Measurements from ENCODE around the gene ESRRG. TPM values are rescaled to one million over a fixed set of nuclear protein-coding genes. Genes with fewer than 3 reads are reported as not detected.

ESRRG gene
- total and polyA plus RNA-seq, 5 experiments from 2014 or later = not detected

- no peaks in the 10 kb centered on the region for H3K36me3 Mint-ChIP-seq
Observed at GRCh38 chr1:216606047-216606637, 117.1 kb downstream of the ESRRG start.

DNA sequence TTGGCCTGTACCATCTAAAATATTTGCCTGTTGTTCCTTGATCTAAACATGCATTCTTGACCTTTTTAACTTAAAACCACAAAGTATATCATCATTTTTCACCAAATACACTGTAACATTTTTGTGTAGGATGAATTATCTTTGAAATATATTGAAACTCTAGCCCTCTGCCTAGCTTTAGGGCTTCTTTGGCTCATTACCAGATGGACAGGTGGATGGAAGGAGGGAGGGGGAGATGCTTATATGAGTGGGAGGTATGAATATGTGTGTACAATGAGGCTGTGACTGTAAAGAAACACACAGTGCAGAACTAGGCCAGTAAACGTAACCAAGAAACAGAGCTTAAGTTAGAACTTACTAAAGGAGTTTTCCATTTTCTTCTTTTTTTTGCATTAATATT, 118.5 kb downstream of the ESRRG start:
- Mint-ChIP-seq H3K4me3 (no peak overlapping the region), H3K4me1 (peaks cover 0 to 5% (median 1%) of the 10 kb centered on the region in 4 donors), H3K27ac (no peak overlapping the region), H3K9me3 (peaks cover 0 to 5% (median 1%) of the 10 kb centered on the region in 9 donors), H3K27me3 (peaks cover 4 to 34% (median 14%) of the 10 kb centered on the region in 5 donors), H3K36me3 (peaks cover 0 to 3% (median 0%) of the 10 kb centered on the region in 3 donors)
- DNase-seq (no peak), ATAC-seq (no peak)
- POLR2A ChIA-PET = no interaction called here

More at GRCh38 chr1:216606047-216606637, 117.1 kb downstream of the ESRRG start:
- H3K27me3 Mint-ChIP-seq = peaks cover 0 to 25% (median 4%) of the 10 kb centered on the region in 5 donors
- H3K27ac Mint-ChIP-seq = no peak overlapping the region
- peaks cover 0 to 3% (median 0%) of the 10 kb centered on the region in 4 donors for H3K4me1 Mint-ChIP-seq
- ATAC-seq (no peak), DNase-seq (no peak)
- peaks cover 0 to 4% (median under 1%) of the 10 kb centered on the region in 9 donors for H3K9me3 Mint-ChIP-seq
- POLR2A ChIA-PET = no interaction called here
- no peak overlapping the region for H3K4me3 Mint-ChIP-seq

- H3K36me3 Mint-ChIP-seq = peaks cover 0 to 5% (median 0%) of the 10 kb centered on the region in 3 donors
- peaks cover 6 to 47% (median 16%) of the 10 kb centered on the region in 5 donors for H3K27me3 Mint-ChIP-seq
- DNase-seq (no peak), ATAC-seq (no peak)
- H3K4me3 Mint-ChIP-seq = peak overlapping the region in 4 of 10 donors; percentile 23 to 51 (median 32)
- POLR2A ChIA-PET = no interaction called here
- H3K27ac Mint-ChIP-seq = no peak overlapping the region
- peaks cover 0 to 5% (median 1%) of the 10 kb centered on the region in 4 donors for H3K4me1 Mint-ChIP-seq
- peaks cover 0 to 6% (median 1%) of the 10 kb centered on the region in 9 donors for H3K9me3 Mint-ChIP-seq
Observed at GRCh38 chr1:216600730-216601609, 122.3 kb downstream of the ESRRG start.

- no peak overlapping the region for H3K4me3 Mint-ChIP-seq
- peaks cover 0 to 7% (median 1%) of the 10 kb centered on the region in 9 donors for H3K9me3 Mint-ChIP-seq
- H3K4me1 Mint-ChIP-seq = peaks cover 0 to 5% (median 1%) of the 10 kb centered on the region in 4 donors
- peaks cover 0 to 5% (median 0%) of the 10 kb centered on the region in 3 donors for H3K36me3 Mint-ChIP-seq
- H3K27ac Mint-ChIP-seq = no peak overlapping the region
- peaks cover 6 to 47% (median 16%) of the 10 kb centered on the region in 5 donors for H3K27me3 Mint-ChIP-seq
- DNase-seq (no peak), ATAC-seq (no peak)
- POLR2A ChIA-PET = no interaction called here
Observed at GRCh38 chr1:216599851-216600250, 123.4 kb downstream of the ESRRG start.

DNA sequence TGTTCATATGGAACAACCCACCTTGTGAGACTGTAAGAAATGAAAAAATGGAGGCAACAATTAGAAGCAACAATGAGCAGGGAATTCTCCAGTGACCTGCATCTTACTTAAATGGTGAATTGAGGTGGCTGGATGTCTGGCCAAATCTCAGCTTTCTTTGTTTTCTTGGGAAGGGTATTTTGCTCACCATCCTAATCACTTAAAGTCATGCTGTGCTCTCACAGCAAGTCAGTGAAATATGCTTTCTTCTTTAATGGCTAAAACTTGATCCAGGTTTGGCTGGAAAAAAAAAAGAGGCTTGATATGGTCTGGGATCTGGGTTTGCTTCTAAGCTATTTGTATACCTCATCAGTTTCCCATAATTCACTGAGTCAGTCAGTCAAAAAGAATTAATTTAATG, 124.8 kb downstream of the ESRRG start:
- DNase-seq (no peak), ATAC-seq (no peak)
- POLR2A ChIA-PET = no interaction called here
- no peak overlapping the region for H3K27ac Mint-ChIP-seq
- H3K27me3 Mint-ChIP-seq = peaks cover 6 to 34% (median 16%) of the 10 kb centered on the region in 5 donors
- H3K9me3 Mint-ChIP-seq = peaks cover 0 to 11% (median 2%) of the 10 kb centered on the region in 9 donors
- H3K4me3 Mint-ChIP-seq = no peak overlapping the region
- peaks cover 0 to 5% (median 1%) of the 10 kb centered on the region in 4 donors for H3K4me1 Mint-ChIP-seq
- H3K36me3 Mint-ChIP-seq = peaks cover 0 to 5% (median 0%) of the 10 kb centered on the region in 3 donors

- ATAC-seq = no peak
- peaks cover 0 to 11% (median 3%) of the 10 kb centered on the region in 9 donors for H3K9me3 Mint-ChIP-seq
- H3K27me3 Mint-ChIP-seq = peaks cover 6 to 24% (median 12%) of the 10 kb centered on the region in 5 donors
- H3K27ac Mint-ChIP-seq = no peak overlapping the region
- H3K4me1 Mint-ChIP-seq = peaks cover 0 to 3% (median 1%) of the 10 kb centered on the region in 4 donors
- DNase-seq = no peak
- H3K4me3 Mint-ChIP-seq = no peak overlapping the region
- H3K36me3 Mint-ChIP-seq = peaks cover 0 to 5% (median 0%) of the 10 kb centered on the region in 3 donors
- POLR2A ChIA-PET = no interaction called here
Observed at GRCh38 chr1:216596281-216596862, 126.9 kb downstream of the ESRRG start.

DNA sequence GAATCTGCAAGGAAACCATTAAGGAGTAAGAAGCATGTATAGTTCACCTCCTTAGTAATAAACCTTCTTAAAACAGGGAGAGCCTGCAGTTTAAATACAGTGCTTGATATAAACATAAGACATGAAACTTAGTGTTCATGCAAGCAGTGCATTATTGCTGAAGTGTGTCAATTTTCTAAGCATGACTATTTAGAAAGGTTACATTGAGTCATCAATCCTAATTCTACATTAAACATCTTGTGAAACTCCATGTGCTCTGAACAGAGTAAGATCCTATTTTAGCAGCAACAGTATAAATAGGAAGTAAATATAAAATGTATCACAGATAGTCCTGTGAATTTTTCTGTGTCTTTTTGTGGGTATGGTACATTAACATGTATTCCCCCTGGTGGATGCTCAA, 135.5 kb downstream of the ESRRG start:
- Mint-ChIP-seq H3K9me3 (peaks cover 0 to 14% (median 6%) of the 10 kb centered on the region in 9 donors), H3K4me3 (no peak overlapping the region), H3K36me3 (no peaks in the 10 kb centered on the region), H3K27me3 (no peaks in the 10 kb centered on the region), H3K27ac (no peak overlapping the region), H3K4me1 (no peaks in the 10 kb centered on the region)
- ATAC-seq (no peak), DNase-seq (no peak)
- POLR2A ChIA-PET = no interaction called here

DNA sequence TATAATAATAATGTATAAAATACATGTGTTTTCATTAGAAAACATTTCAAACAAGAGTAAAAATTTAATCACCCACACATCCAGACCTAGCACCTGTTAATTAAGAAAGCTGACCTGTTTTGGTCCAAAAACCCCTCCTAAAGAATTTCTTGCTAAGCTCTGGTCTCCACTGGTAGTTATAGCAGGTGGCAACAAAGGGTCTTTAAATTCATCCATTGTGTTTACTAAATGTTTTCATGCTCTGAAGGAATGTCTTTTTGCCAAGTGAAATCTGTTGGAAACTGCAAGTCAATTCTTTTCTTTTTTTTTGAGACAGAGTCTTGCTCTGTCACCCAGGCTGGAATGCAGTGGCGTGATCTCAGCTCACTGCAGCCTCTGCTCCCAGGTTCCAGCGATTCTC, 141.1 kb downstream of the ESRRG start:
- Mint-ChIP-seq H3K27ac (no peak overlapping the region), H3K36me3 (no peaks in the 10 kb centered on the region), H3K4me3 (no peak overlapping the region), H3K9me3 (peaks cover 1 to 29% (median 9%) of the 10 kb centered on the region in 9 donors), H3K27me3 (no peaks in the 10 kb centered on the region), H3K4me1 (no peaks in the 10 kb centered on the region)
- DNase-seq (no peak), ATAC-seq (no peak)
- POLR2A ChIA-PET = no interaction called here

- no peak overlapping the region for H3K4me3 Mint-ChIP-seq
- ATAC-seq = no peak
Observed at GRCh38 chr1:216580538-216581057, 142.6 kb downstream of the ESRRG start.

GRCh38 chr1:216576234-216576937, 146.8 kb downstream of the ESRRG start:
- Mint-ChIP-seq H3K27me3 (no peaks in the 10 kb centered on the region), H3K4me1 (no peaks in the 10 kb centered on the region), H3K4me3 (no peak overlapping the region), H3K36me3 (no peaks in the 10 kb centered on the region), H3K27ac (no peak overlapping the region), H3K9me3 (peaks cover 0 to 32% (median 3%) of the 10 kb centered on the region in 9 donors)
- ATAC-seq (no peak), DNase-seq (no peak)
- POLR2A ChIA-PET = no interaction called here

More at GRCh38 chr1:216580538-216581057, 142.6 kb downstream of the ESRRG start:
- no peak overlapping the region for H3K27ac Mint-ChIP-seq
- H3K27me3 Mint-ChIP-seq = no peaks in the 10 kb centered on the region
- no peaks in the 10 kb centered on the region for H3K36me3 Mint-ChIP-seq
- POLR2A ChIA-PET = no interaction called here
- H3K4me1 Mint-ChIP-seq = no peaks in the 10 kb centered on the region
- DNase-seq = no peak
- peaks cover 1 to 36% (median 10%) of the 10 kb centered on the region in 9 donors for H3K9me3 Mint-ChIP-seq

- ATAC-seq = no peak
- no peaks in the 10 kb centered on the region for H3K27me3 Mint-ChIP-seq
Observed at GRCh38 chr1:216566641-216567205, 156.5 kb downstream of the ESRRG start.

DNA sequence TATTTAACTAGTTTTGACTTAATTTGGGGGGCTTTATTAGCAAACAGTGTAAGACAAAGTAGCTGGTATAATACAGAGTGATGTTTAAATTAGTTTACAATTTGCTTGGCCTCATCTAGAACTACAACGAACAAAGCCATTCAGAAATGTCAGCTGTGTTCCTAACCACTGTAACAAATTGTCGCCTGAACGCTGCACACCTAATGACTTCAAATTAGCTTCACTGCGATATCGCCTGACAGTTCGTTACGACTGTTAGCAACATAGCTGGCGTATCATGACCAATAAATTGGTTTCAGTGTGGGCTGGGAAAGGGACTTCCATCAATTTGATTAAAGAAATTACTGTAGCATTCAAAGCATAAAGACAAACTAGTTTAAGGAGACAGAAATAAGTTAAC, 160.1 kb downstream of the ESRRG start:
- ATAC-seq = no peak
- DNase-seq = no peak
- Mint-ChIP-seq H3K27me3 (no peaks in the 10 kb centered on the region), H3K27ac (no peak overlapping the region), H3K9me3 (peaks cover 0 to 5% (median 0%) of the 10 kb centered on the region in 9 donors), H3K4me1 (no peaks in the 10 kb centered on the region), H3K4me3 (no peak overlapping the region), H3K36me3 (no peaks in the 10 kb centered on the region)
- POLR2A ChIA-PET = no interaction called here

More at GRCh38 chr1:216566641-216567205, 156.5 kb downstream of the ESRRG start:
- Mint-ChIP-seq H3K4me1 (no peaks in the 10 kb centered on the region), H3K27ac (no peak overlapping the region), H3K9me3 (peaks cover 0 to 14% (median 0%) of the 10 kb centered on the region in 9 donors), H3K36me3 (peaks cover 0 to 6% (median 0%) of the 10 kb centered on the region in 3 donors), H3K4me3 (no peak overlapping the region)
- no peak for DNase-seq
- POLR2A ChIA-PET = no interaction called here
